Stomach (tissue), 4 donors: ENCODE measurements around the gene GTPBP2.

Source experiments
- POLR2A ChIP-seq, 4 donors: fragments of 450-650 bp; IDR thresholded peaks; one replicate each; pipeline ENCODE4 v1.6.1; 2016; ENCODE audit warnings: antibody characterized with exemption in 4 of 4, control low read depth in 2 of 4, mild to moderate bottlenecking in 1 of 4, moderate library complexity in 1 of 4
- POLR2AphosphoS5 ChIP-seq, 3 donors: sonication (generic); formaldehyde crosslinking; IDR thresholded peaks; one replicate each; pipeline ENCODE4 v1.6.1; 2016; ENCODE audit warnings: antibody characterized with exemption in 3 of 3
- TF ChIP-seq, protein P1 (sequence below), 7 experiments: fragments of 450-650 bp in 4 of 7; fragments of 200-600 bp in 3 of 7; sonication (generic) in 3 of 7; IDR thresholded peaks; one replicate each; pipeline ENCODE4 v1.5.1; 2016 to 2019; ENCODE audit warnings: antibody characterized with exemption in 7 of 7, control low read depth in 2 of 7, mild to moderate bottlenecking in 1 of 7

GRCh38 chr6:43677759-43678158, 48.7 kb upstream of the GTPBP2 start:
- TF ChIP-seq, protein P1, sequence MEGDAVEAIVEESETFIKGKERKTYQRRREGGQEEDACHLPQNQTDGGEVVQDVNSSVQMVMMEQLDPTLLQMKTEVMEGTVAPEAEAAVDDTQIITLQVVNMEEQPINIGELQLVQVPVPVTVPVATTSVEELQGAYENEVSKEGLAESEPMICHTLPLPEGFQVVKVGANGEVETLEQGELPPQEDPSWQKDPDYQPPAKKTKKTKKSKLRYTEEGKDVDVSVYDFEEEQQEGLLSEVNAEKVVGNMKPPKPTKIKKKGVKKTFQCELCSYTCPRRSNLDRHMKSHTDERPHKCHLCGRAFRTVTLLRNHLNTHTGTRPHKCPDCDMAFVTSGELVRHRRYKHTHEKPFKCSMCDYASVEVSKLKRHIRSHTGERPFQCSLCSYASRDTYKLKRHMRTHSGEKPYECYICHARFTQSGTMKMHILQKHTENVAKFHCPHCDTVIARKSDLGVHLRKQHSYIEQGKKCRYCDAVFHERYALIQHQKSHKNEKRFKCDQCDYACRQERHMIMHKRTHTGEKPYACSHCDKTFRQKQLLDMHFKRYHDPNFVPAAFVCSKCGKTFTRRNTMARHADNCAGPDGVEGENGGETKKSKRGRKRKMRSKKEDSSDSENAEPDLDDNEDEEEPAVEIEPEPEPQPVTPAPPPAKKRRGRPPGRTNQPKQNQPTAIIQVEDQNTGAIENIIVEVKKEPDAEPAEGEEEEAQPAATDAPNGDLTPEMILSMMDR (IDR thresholded peaks at IDR 0.05), result no peak
- TF ChIP-seq POLR2AphosphoS5 (IDR thresholded peaks at IDR 0.05) (no peak), POLR2A (IDR thresholded peaks at IDR 0.05) (no peak)
